ENCODE results near the gene ELMO1.

Gene ELMO1

GRCh38 chr7:37462138-37462537 lies 13.5 kb upstream of the ELMO1 start:
- no peak for DNase-seq

- DNase-seq: no peak
Observed at GRCh38 chr7:37455081-37455480, 6.4 kb upstream of the ELMO1 start.

GRCh38 chr7:37452346-37452745 lies 3.7 kb upstream of the ELMO1 start:
- no peak for DNase-seq

- no peak for DNase-seq
Observed at GRCh38 chr7:37450035-37450434, 1.4 kb upstream of the ELMO1 start.

GRCh38 chr7:37449621-37450020 lies 957 bp upstream of the ELMO1 start:
- no peak for DNase-seq

- DNase-seq: no peak
Observed at GRCh38 chr7:37448011-37448635, 541 bp downstream of the ELMO1 start.

- DNase-seq: no peak
Observed at GRCh38 chr7:37446371-37446770, 2.3 kb downstream of the ELMO1 start.

- no peak for DNase-seq
Observed at GRCh38 chr7:37445790-37446189, 2.9 kb downstream of the ELMO1 start.

- no peak for DNase-seq
Observed at GRCh38 chr7:37445064-37445723, 3.5 kb downstream of the ELMO1 start.

GRCh38 chr7:37443627-37444026 lies 5.0 kb downstream of the ELMO1 start:
- no peak for DNase-seq

- no peak for DNase-seq
Observed at GRCh38 chr7:37442268-37442667, 6.4 kb downstream of the ELMO1 start.

GRCh38 chr7:37441816-37442215 lies 6.8 kb downstream of the ELMO1 start:
- DNase-seq: no peak

GRCh38 chr7:37441386-37441760 lies 7.3 kb downstream of the ELMO1 start:
- DNase-seq: no peak

- no peak for DNase-seq
Observed at GRCh38 chr7:37440738-37441385, 7.8 kb downstream of the ELMO1 start.

- no peak for DNase-seq
Observed at GRCh38 chr7:37439653-37440026, 9.0 kb downstream of the ELMO1 start.

- DNase-seq: no peak
Observed at GRCh38 chr7:37438906-37439652, 9.6 kb downstream of the ELMO1 start.

GRCh38 chr7:37435156-37435855 lies 13.4 kb downstream of the ELMO1 start:
- no peak for DNase-seq

- DNase-seq: no peak
Observed at GRCh38 chr7:37434529-37434928, 14.1 kb downstream of the ELMO1 start.

- no peak for DNase-seq
Observed at GRCh38 chr7:37433166-37433565, 15.5 kb downstream of the ELMO1 start.

GRCh38 chr7:37432281-37432920 lies 16.3 kb downstream of the ELMO1 start:
- DNase-seq: no peak

- no peak for DNase-seq
Observed at GRCh38 chr7:37431413-37431812, 17.3 kb downstream of the ELMO1 start.

- no peak for DNase-seq
Observed at GRCh38 chr7:37430640-37431039, 18.0 kb downstream of the ELMO1 start.

GRCh38 chr7:37430171-37430570 lies 18.5 kb downstream of the ELMO1 start:
- no peak for DNase-seq

Data from NCI-H2171 (cell line).